ENCODE results near the gene GAPDHS. TPM values are rescaled to one million over a fixed set of nuclear protein-coding genes. Genes with fewer than 3 reads are reported as not detected.

The GAPDHS gene
- total and polyA plus RNA-seq, 8 donors: not detected

GRCh38 chr19:35529241-35530218 is 3.7 kb upstream of the GAPDHS start:
- no peaks in the 10 kb centered on the region for H3K9me3 ChIP-seq
- H3K4me1 ChIP-seq: no peaks in the 10 kb centered on the region
- TF ChIP-seq CTCF (IDR thresholded peaks at IDR 0.05): no peak
- WGBS, 2 donors: 44% methylated on average over 19 of the region's 19 CpGs
- H3K27ac ChIP-seq: no peak overlapping the region
- intact Hi-C loops (cut with DNase I): no loop called here
- FAIRE-seq (no peak), ATAC-seq (no peak), DNase-seq (no peak)
- peaks cover 0 to 4% (median 0%) of the 10 kb centered on the region in 4 donors for H3K27me3 ChIP-seq
- no peak overlapping the region for H3K4me3 ChIP-seq
- no peaks in the 10 kb centered on the region for H3K36me3 ChIP-seq

GRCh38 chr19:35531291-35531690 is 2.0 kb upstream of the GAPDHS start:
- Histone ChIP-seq H3K4me3 (no peak overlapping the region), H3K9me3 (no peaks in the 10 kb centered on the region), H3K27me3 (peaks cover 0 to 4% (median 0%) of the 10 kb centered on the region in 4 donors), H3K36me3 (no peaks in the 10 kb centered on the region), H3K4me1 (no peaks in the 10 kb centered on the region), H3K27ac (no peak overlapping the region)
- ATAC-seq (no peak), DNase-seq (no peak), FAIRE-seq (no peak)
- intact Hi-C loops (cut with DNase I): no loop called here
- 28 to 35% methylated on average over 6 of the region's 6 CpGs for WGBS, 2 donors
- TF ChIP-seq CTCF (IDR thresholded peaks at IDR 0.05): no peak

- H3K27ac ChIP-seq: no peak overlapping the region
- peaks cover 0 to 4% (median 0%) of the 10 kb centered on the region in 4 donors for H3K27me3 ChIP-seq
- TF ChIP-seq CTCF (IDR thresholded peaks at IDR 0.05): no peak
- intact Hi-C loops (cut with DNase I): no loop called here
- 3% methylated on average over 25 to 30 of the region's 30 CpGs for WGBS, 2 donors
- H3K4me1 ChIP-seq: no peaks in the 10 kb centered on the region
- no peaks in the 10 kb centered on the region for H3K9me3 ChIP-seq
- no peaks in the 10 kb centered on the region for H3K36me3 ChIP-seq
- DNase-seq (no peak), ATAC-seq (peak; percentile 61 to 88 (median 82)), FAIRE-seq (no peak)
- H3K4me3 ChIP-seq: no peak overlapping the region
Measured at GRCh38 chr19:35533822-35534392, 651 bp downstream of the GAPDHS start.

GRCh38 chr19:35534803-35535480 is 1.7 kb downstream of the GAPDHS start:
- TF ChIP-seq CTCF (IDR thresholded peaks at IDR 0.05): no peak
- Histone ChIP-seq H3K36me3 (no peaks in the 10 kb centered on the region), H3K4me1 (no peaks in the 10 kb centered on the region), H3K9me3 (no peaks in the 10 kb centered on the region), H3K27me3 (peaks cover 0 to 4% (median 0%) of the 10 kb centered on the region in 4 donors), H3K27ac (no peak overlapping the region), H3K4me3 (no peak overlapping the region)
- no peak for FAIRE-seq
- ATAC-seq: no peak
- intact Hi-C loops (cut with DNase I): no loop called here
- no peak for DNase-seq
- 65 to 74% methylated on average over 10 of the region's 10 CpGs for WGBS, 2 donors

Measured in pancreas (tissue), 10 donors.